SW480 (cell line): ENCODE results near the gene RAB13.

Source experiments
- DNase-seq: peaks from one replicate; pipeline ENCODE4 v3.0.0-alpha.2; 2016; ENCODE audit warnings: low spot score

RAB13 gene

DNA sequence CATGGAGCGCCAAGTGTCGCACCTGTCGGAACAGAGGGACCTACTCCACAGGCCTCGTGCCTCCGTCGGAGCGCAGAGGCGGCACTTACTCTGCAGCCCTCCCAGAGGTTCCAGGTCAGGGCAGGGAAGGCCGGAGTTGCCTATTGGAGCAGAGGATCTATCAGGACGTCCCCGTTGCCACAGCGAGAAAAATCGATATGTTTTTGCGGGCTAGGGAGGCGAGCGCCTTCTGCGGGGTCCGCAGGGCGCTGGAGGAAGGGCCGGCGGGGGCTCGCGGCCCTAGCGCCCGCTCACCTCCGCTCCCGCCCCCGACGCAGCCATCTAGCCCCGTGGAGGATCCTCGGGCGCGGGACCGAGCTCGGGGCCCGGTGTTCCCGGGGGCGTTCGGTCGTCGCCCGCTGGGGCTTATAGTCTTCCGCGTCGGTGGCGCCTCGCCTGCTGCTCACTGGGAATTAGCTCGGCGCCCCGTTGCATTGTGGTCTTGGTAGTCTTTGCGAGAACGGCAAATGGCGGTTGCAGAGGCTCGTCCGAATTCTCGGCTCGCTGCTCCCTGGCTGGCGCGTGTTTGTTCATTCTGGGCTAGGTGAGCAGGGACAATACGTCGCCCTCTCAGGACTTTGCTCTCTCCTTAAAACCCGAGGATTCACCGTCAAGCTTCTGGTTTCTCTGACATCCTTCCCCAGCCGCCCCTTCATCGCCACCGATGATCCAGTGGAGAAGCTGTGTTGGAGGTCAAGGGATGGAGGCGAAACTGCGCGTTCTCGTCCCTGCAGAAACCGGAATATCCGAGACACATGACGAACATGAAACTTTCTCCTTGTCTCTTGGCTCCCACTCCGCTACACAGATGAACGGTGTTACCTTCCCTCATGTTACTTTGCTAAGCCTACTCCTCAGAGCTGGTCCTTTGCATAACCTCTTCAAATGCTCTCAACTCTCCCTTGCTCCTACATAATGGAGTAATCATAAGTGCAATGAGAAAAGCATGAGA lies 8.6 kb downstream of the RAB13 start, which contains the start of gene JTB:
JTB (minus strand) TSS at position 425 of the 991 bp plus-strand sequence; CDS start at position 3, 422 bp downstream.
- DNase-seq: peak; percentile 83

DNA sequence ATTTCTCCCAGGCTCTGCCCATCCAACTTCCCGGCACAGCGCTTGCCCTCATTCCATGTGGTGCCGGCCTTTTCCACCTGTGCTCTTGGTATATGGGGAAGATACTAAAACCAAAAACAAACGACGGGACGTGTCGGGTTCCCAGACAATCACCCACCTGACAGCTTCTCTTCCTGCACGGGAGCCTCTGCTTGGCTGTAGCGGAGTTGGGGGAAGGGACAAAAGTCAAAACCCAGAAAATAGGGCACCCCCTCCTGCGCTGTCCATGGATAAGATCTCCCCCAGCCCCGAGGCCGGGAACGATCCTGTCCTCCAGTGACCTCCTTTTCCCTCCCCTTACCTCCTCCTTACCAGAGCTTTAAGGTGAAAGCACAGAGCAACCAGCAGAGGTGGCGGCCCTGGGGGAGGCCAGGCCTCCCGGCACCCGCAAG lies 9.3 kb downstream of the RAB13 start:
- no peak for DNase-seq

DNA sequence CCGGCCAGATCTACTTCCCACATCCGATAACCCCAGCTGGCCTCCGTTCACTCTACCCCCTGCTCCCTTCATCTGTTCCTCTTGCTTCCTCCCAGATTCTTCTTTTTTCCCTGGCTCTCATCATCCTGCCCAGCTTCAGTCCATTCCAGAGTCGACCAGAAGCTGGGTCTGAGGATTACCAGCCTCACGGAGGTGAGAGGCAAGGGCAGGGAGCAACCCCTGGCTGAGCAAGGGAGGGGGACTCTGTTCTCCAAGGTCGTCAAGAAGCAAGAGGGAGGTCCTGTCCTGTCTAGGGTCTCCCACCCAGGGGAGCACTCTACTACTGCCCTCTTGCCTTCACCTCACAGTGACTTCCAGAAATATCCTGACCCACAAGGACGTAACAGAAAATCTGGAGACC lies 12.6 kb downstream of the RAB13 start:
- no peak for DNase-seq

DNA sequence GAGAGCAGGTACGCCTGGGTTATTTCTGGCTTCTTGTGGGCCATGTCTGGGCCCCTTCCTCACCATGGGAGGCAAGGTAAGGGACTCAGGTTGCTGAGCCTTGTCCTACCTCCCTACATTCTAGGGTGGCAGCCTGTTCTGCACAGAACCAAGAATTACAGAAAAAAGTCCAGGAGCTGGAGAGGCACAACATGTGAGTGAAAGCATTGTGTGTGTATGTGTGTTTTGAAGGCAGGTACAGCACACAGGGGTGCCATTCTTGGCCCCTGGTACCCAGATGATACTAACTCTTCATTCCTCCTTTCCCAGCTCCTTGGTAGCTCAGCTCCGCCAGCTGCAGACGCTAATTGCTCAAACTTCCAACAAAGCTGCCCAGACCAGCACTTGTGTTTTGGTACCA lies 13.1 kb downstream of the RAB13 start:
- no peak for DNase-seq

DNA sequence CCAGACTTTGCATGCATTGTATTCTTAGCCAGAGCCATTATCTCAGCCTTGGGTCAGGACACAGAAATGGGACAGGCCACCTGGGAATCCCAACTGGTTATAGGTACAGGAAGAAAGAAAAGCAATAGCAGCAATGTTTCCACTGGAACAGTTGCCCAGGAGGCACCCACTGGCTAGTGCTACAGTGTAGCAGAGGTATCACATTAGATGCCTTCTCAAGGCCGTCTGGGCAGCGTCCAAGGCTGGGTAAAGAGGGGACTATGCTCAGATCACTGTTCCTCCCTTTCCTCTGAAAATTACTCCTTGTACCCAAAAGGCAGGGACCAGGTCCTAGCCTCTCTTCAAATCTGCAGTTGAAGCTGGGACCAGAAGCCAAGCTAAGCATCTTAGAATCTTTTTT lies 15.8 kb downstream of the RAB13 start:
- no peak for DNase-seq

DNA sequence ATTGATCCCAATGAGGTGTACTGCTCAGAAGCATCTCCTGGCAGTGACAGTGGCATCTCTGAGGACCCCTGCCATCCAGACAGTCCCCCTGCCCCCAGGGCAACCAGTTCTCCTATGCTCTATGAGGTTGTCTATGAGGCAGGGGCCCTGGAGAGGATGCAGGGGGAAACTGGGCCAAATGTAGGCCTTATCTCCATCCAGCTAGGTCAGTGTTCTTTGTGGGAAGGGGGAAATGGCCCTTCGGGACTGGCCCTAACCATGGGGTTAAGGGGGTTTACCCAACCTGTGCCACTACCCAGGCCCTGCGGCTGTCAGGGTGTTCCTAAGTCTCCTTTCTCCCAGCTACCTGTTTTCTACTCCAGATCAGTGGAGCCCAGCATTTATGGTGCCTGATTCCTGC lies 17.2 kb downstream of the RAB13 start:
- DNase-seq: no peak

DNA sequence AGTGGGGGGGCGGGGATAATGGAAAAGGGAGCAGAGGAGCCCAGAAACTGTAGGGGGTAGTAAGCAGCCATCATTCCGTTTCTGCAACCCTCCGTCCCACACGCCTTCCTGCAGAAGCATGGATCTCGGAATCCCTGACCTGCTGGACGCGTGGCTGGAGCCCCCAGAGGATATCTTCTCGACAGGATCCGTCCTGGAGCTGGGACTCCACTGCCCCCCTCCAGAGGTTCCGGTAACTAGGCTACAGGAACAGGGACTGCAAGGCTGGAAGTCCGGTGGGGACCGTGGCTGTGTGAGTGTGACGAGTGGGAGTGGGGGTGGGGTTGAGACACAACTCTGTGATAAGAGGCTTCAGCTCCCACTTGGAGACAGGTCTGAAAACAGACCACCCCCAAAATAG lies 17.7 kb downstream of the RAB13 start:
- no peak for DNase-seq

DNA sequence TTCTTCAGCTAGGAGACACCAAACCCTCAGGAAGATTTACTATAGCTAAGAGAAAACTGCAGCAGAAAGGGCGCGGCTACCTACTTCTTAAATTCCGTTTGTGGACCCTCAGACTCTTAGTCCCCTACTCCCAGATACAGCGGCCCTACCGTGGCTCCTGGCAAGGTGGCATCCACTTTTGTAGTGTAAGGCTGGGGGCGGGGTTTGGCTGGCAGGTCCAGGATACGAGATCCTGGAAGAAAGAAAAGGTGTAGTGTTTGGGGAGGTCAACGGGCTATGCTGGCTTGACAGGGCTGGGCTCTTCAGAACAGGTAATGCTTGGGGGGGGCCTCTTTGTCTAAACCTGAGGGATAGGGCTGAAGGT lies 18.2 kb downstream of the RAB13 start:
- DNase-seq: peak; percentile 39

DNA sequence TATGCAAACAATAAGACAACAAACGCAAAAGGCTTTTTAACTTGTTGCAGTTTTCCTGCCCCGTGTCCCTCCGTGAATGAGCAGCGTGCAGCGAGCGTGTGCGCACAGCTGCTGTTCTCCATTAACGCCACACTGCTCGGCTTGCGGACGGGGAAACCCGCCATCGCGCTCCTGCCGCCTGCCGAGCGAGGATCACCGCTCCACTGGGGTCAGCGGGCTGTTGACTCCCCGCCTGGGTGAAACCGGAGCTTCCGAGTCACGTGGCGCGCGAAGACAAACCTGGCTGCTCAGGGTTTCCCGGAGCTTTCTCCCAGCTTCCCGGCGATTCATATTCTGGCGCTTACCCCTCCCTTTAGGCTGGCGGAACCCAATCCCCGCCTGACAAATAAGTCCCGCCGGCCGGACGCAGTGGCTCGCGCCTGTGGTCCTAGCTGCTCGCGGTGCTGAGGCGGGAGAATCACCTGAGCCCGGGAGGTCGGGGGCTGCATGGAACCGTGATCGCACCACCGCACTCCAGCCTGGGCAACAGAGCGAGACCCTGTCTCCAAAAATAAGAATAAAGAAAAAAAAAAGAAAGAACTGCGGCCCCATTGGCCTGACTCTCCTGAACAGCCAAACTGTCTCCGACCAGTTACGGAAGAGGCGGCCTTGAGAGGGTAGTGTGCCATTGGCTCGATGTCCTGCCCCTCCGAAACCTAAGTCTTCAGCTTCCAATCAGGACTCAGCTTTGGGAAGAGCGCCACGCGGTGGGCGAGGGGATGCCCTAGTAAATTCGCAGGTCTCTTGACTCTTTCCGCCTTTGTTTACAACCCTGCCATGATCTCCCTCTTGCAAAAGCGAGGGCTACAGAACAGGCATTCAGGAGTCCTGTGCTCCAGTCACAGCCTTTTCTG lies 18.8 kb downstream of the RAB13 start, which contains the start of gene CREB3L4:
CREB3L4 (plus strand) TSS at position 796 of the 893 bp plus-strand sequence. CDS start 624 bp downstream, outside the sequence.
- DNase-seq: peak; percentile 97

DNA sequence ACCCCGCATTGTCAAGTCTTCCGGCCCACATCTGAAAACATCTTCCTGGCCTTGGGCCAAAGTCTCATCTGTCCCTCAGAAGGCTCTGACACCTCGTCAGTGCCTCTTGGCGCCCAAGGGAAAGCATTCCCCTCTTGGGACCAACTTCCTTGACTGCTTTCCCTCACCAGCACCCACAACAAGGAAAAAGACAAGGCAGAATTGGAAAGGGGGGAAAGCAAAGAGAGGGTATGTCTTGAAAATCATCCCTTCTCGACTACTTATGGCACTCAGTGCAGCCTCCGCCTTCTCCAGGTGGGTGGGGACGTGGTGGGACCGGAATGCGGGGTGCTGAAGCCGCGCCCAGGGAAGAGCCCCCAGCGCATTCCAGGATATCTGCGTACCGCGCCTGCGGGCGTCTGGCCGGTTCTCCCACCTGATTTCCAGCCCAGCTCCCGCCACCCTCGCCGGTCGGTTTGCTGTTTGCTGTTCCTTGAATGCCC lies 22.2 kb downstream of the RAB13 start:
- DNase-seq: peak; percentile 82

DNA sequence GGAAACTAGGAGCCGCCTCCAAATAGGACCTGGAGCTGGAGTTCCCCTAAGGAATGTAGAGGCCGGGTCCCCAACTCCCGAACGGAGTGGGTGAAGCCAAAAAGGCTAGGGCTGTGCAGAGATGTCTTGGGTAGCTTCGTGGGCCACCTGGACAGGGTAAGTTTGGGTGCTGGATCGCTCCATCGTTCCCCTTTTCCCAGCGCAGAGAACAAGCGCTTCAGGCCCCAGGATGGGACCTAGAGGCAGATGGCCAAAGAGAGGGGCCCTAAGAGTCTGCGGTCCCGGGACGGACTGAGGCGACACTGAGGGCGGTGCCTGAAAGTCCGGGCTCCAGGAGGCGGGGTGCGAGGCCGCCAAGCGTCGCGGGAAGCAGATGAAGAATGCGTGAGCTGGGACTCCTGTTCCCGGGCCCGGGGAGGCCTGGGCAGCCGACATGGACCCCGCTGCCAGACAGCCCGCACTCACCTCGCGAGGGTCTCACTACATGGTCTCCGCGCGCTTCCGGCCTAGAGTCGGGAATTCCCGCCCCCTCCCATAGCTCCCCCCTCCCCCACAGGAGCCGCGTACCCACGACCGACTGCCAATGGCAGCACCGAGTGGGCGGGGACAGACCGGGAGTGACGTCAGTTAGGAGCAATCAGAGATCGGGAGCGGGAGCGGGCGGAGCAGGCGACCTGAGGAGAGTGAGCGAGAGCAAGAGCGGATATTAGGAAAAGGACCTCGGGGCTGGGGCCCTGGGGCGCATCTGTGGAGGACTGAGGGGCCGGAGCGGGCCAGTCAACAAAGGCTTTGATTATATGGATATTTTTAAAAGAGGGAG lies 22.9 kb downstream of the RAB13 start, which contains the start of gene SLC39A1:
SLC39A1 (minus strand) TSS at position 508 of the 820 bp plus-strand sequence. CDS start 822 bp downstream, outside the sequence.
- peak; percentile 96 for DNase-seq

DNA sequence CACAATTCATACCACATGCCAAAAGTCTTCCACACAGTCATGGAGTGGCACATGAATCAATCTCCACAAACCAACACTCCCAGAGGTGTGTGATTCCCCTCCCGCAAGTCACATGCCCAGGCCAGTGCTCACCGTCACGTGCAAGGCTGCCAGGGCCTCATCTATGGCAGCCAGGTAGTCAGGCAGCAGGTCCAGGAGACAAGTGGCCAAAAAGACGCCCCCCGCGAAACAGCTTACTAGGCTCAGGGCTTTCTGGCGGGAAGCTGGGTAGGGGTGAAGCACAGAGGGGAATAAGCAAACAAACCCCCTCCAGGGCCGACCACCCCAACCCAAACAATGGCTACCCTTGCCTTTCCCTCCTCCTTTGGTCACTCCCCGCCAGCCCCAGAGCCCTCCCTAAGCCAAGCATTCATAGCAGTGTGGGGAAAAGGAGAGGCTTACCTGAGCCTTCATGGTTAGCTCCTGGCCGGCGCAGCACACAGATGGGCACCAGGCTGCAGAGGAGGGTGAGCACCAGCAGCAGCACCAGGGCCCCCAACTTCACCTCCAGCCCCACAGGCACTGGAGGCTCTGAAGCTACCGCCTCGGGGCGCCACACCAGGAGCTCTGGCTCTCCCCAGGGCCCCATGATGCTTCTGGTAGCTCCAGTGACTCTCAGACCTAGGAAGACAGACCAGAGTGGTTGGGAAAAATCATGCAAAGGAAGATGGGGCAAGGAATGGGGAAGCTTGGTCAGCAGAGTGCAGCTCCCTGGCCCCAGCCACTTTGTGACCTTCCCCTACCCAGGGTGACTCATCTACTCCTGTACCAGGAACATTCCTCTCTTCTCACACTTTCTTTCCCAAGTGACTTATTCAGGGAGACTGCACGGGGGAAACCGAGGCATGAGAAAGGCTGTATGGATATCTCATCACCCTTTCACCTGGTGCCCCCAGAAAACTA lies 23.8 kb downstream of the RAB13 start:
- peak; percentile 62 for DNase-seq

DNA sequence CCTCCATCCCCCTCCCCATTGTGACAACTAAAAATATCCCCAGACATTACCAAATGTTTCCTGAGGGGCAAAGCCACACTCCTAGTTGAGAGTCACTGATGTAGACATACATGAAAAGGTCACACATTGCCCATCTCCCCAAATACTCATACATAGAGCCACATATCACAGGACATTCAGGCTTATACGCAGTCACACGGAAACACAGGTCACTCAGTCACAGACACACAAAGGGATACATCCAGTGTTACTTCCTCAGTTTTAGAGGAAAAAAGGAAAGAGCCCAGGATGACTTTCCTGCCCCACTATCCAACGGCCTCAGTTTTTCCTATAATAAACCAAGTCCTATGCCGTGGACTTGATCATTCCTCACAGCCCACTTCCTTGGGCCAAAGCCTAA lies 24.7 kb downstream of the RAB13 start:
- DNase-seq: no peak

DNA sequence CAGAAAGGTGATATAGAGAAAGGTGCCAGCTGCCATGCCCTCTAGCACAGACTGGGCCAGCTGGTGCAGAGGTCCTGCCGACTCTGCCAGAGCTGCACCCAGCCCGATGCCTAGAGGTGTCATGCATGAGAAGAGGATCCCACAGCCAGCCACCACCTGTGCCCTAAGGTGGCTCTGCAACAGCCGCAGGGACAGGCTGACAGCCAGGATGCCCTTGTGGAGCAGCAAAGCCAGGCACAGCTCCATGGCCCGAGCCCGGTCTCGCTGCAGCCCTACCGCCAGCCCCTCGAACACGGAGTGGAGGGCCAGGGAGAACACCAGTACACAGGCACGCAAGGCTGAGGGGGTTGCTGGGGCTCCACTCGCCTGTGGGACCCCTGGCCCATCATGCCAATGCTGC lies 25.9 kb downstream of the RAB13 start:
- DNase-seq: no peak

DNA sequence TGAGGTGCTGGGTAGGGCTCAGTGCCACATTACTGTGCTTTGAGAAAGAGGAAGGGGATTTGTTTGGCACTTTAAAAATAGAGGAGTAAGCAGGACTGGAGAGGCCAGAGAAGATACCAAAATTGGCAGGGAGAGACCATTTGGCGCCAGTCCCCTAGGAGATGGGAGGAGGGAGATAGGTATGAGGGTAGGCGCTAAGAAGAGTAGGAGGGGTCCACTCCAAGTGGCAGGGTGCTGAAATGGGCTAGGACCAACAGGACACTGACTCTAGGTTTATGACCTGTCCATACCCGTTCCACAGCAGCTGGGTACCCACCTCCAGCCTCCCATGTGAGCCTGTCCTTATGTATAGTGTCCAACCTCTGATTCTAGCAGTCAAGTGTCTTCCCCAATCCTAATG lies 26.7 kb downstream of the RAB13 start:
- no peak for DNase-seq

DNA sequence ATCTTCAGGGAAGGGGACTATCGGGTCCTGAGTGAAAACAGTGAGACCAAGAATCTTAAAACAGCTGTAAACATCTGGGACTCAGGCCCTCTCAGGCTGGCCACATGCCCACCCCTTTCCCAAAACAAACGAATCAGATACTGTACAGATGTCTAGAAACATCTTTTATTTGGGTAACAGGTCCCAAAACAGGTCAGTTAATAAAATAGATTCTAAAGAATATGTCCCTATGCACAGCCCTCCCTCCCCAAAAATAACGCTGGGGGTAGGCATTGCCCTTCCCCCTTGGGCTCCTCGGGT lies 27.2 kb downstream of the RAB13 start:
- no peak for DNase-seq

DNA sequence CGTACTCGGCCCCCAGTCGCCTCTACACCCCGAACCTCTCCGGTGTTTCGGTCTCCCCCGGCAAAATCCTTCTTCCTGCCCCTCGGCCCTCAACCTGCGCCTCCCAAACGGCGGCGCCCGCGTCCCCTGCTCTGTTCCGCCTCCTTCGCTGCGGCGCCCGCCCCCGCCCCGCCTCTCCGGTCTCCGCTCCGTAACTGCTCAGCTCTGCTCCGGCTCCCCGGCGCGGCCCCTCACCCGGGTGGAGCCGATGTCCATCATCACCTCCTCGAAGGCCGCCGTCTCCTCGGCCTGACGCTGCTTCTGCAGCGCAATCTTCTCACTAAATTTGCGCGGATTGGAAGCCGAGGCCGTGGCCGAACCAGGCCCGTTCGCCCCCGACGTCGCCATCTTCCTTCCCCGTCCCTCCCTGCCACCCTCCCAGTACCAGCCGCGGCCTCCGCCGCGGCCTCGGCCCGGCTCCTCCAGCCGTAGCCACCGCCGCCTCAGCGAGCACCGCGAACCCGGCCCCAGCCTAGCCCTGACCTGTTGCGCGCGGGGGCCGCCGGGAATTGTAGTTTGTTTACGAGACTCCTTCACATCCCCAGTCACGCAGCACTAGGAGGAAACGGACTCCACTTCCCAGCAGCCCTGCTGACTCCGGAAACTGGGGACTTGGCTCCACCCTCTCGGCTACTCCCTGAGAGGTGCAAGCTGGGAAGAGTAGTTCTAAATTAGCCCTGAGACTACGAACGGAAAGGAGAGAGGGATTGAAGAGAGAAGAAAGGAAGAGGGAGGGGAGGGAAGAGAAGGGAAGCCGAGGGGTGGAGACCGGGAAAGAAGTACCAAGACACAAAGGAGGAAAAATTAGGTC lies 27.8 kb downstream of the RAB13 start, which contains the start of gene CRTC2:
CRTC2 (minus strand) TSS at position 502 of the 850 bp plus-strand sequence; CDS start at position 387, 115 bp downstream.
- peak; percentile 98 for DNase-seq

DNA sequence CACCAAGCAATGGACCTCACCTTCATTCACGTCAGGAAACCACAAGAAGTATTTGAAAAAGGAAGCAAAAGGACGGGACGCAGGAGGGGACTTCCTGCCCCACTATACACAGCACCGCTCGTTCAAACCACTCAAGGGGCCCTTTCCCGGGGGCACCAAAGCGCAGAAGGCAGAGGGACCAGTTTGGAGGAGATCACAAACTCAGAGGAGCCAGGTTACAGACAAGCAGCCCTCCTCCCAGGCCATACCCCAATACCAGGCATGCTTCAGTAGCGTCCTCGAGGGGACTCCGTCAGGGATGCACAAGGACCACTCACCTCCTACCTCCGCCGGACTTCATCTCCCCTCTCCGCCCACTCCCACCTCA lies 28.4 kb downstream of the RAB13 start:
- peak; percentile 20 for DNase-seq

DNA sequence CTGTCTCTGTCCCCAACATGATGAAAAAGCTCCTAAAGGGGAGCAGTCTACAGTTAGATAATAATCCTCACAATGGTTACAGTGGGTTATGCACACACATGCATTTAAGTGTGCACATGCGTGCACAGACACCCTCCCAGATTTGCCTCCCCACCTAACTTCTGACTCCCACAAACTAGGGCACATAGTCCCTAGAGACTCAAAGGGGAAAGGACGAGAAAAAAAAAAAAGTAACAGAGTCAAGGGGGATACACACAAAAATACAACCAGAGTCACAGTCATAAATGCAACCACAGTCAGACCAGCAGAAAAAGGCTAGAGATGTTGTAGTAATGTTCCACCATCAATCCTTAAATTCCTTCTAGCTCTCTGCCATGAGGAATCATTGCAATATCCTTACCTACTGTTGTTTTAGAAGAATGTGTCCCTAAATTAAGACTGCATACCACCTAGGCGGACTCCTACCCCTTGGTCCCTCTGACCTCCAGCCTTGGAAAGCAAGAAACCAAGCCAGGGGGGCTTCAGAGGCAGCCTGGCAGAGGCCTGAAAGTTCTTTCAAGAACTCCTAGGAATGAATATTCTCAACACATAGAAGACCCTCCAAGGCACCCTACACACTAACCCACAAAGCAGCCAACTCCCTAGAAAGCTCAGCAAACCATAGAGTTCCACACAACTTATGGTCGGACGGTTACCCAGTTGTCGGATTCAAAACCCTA lies 29.0 kb downstream of the RAB13 start:
- no peak for DNase-seq
